Inferior parietal cortex (tissue), 1 donor: ENCODE measurements around the gene USP48.
"Not testable (repeated sequence)": the region's sequence is repeated elsewhere in the genome, so short reads cannot be mapped to it uniquely, and the experiment has no call there.

Experiments
- DNase-seq: peaks from one replicate; pipeline ENCODE4 v3.0.0-alpha.2; 2016; ENCODE audit errors: extremely low spot score

USP48 gene

GRCh38 chr1:21782868-21783678, at the start of gene USP48:
Gene USP48 (minus strand): TSS chr1:21783149. CDS start chr1:21782957, 192 bp downstream.
- peak; percentile 99 for DNase-seq

- DNase-seq, result no peak
Observed at GRCh38 chr1:21831454-21831970, 48.6 kb upstream of the USP48 start.

- DNase-seq, result no peak
Observed at GRCh38 chr1:21830792-21831453, 48.0 kb upstream of the USP48 start.

- DNase-seq, result no peak
Observed at GRCh38 chr1:21829294-21829693, 46.3 kb upstream of the USP48 start.

GRCh38 chr1:21828506-21829210, 45.7 kb upstream of the USP48 start:
- DNase-seq, result no peak

- no peak for DNase-seq
Observed at GRCh38 chr1:21828075-21828474, 45.1 kb upstream of the USP48 start.

GRCh38 chr1:21827141-21827679, 44.3 kb upstream of the USP48 start:
- no peak for DNase-seq

- DNase-seq, result not testable (repeated sequence)
Observed at GRCh38 chr1:21826694-21827093, 43.7 kb upstream of the USP48 start.

GRCh38 chr1:21825393-21825792, 42.4 kb upstream of the USP48 start:
- no peak for DNase-seq

- no peak for DNase-seq
Observed at GRCh38 chr1:21824926-21825325, 42.0 kb upstream of the USP48 start.

- DNase-seq, result no peak
Observed at GRCh38 chr1:21823980-21824702, 41.2 kb upstream of the USP48 start.

- DNase-seq, result no peak
Observed at GRCh38 chr1:21823206-21823979, 40.4 kb upstream of the USP48 start.

GRCh38 chr1:21822349-21822748, 39.4 kb upstream of the USP48 start:
- DNase-seq, result no peak

GRCh38 chr1:21821385-21822019, 38.6 kb upstream of the USP48 start:
- no peak for DNase-seq

- DNase-seq, result no peak
Observed at GRCh38 chr1:21820597-21821232, 37.8 kb upstream of the USP48 start.

GRCh38 chr1:21818656-21819055, 35.7 kb upstream of the USP48 start:
- DNase-seq, result no peak

- no peak for DNase-seq
Observed at GRCh38 chr1:21816602-21817302, 33.8 kb upstream of the USP48 start.

- no peak for DNase-seq
Observed at GRCh38 chr1:21815724-21816321, 32.9 kb upstream of the USP48 start.
